ENCODE results near the gene CRY1. TPM values are rescaled to one million over a fixed set of nuclear protein-coding genes. Genes with fewer than 3 reads are reported as not detected.
"Not testable (repeated sequence)": the region's sequence is repeated elsewhere in the genome, so short reads cannot be mapped to it uniquely, and the experiment has no call there.

Gene CRY1
- total RNA-seq, 1 experiment from 2014 or later: 23.1 TPM

DNA sequence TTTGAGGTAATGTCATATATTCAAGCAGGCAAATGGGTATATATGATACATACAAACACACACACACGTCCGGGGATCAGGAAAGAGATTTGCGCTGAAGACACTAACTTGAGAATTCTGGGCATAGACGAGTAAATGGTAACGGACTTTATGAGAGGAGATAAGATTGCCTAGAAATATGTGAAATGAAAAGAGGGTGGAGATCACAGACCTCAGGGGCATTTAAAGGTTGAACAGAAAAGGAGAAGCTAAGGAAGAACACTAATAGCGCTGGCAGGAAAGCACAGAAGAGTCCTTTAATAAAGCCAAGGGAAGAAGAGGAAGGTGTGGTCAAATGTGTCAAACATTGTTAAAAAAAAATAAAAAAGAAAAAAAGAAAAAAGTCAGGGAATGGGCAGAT, 13.1 kb downstream of the CRY1 start:
- CTCF ChIA-PET: no interaction called here

GRCh38 chr12:107079172-107080011, 14.0 kb downstream of the CRY1 start:
- H3K4me3 Mint-ChIP-seq: no peak overlapping the region
- POLR2A ChIA-PET: no interaction called here
- no peak overlapping the region for H3K27ac Mint-ChIP-seq
- TF ChIP-seq, protein P1, sequence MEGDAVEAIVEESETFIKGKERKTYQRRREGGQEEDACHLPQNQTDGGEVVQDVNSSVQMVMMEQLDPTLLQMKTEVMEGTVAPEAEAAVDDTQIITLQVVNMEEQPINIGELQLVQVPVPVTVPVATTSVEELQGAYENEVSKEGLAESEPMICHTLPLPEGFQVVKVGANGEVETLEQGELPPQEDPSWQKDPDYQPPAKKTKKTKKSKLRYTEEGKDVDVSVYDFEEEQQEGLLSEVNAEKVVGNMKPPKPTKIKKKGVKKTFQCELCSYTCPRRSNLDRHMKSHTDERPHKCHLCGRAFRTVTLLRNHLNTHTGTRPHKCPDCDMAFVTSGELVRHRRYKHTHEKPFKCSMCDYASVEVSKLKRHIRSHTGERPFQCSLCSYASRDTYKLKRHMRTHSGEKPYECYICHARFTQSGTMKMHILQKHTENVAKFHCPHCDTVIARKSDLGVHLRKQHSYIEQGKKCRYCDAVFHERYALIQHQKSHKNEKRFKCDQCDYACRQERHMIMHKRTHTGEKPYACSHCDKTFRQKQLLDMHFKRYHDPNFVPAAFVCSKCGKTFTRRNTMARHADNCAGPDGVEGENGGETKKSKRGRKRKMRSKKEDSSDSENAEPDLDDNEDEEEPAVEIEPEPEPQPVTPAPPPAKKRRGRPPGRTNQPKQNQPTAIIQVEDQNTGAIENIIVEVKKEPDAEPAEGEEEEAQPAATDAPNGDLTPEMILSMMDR (IDR thresholded peaks at IDR 0.05): peak; percentile 29; the same call in 1 of the 2 replicates
- TF ChIP-seq JUN (CRISPR knock-in tag; IDR thresholded peaks at IDR 0.05): no peak
- TF ChIP-seq NR2C2 (CRISPR knock-in tag; IDR thresholded peaks at IDR 0.05): no peak
- TF ChIP-seq RORB (CRISPR knock-in tag; IDR thresholded peaks at IDR 0.05): no peak
- H3K9me3 Mint-ChIP-seq: peaks cover 24% of the 10 kb centered on the region
- ATAC-seq: peak; percentile 51; the same call in 1 of the 2 replicates
- no peak for DNase-seq (ENCODE audit: low spot score)
- CTCF ChIA-PET: interaction anchor here (0.6 to 1.4 kb wide), 5 partner anchors 13 to 596 kb away, joined by 3 to 5 read pairs (median 3); no protein-coding TSS in a partner anchor
- peaks cover 7% of the 10 kb centered on the region for H3K36me3 Mint-ChIP-seq
- H3K4me1 Mint-ChIP-seq: peaks cover 6% of the 10 kb centered on the region
- no peaks in the 10 kb centered on the region for H3K27me3 Mint-ChIP-seq (ENCODE audit: low read depth)

More for the DNA sequence above, 13.1 kb downstream of the CRY1 start:
- Mint-ChIP-seq H3K36me3 (peaks cover 7% of the 10 kb centered on the region), H3K4me3 (no peak overlapping the region), H3K27ac (no peak overlapping the region), H3K27me3 (ENCODE audit: low read depth) (no peaks in the 10 kb centered on the region), H3K9me3 (peaks cover 24% of the 10 kb centered on the region), H3K4me1 (peaks cover 6% of the 10 kb centered on the region)
- ATAC-seq: no peak
- POLR2A ChIA-PET: no interaction called here
- TF ChIP-seq TEAD1 (CRISPR knock-in tag; IDR thresholded peaks at IDR 0.05): no peak
- TF ChIP-seq ZNF512 (CRISPR knock-in tag; IDR thresholded peaks at IDR 0.05; ENCODE audit: borderline replicate concordance): no peak
- no peak for TF ChIP-seq GRHL2 (CRISPR knock-in tag; IDR thresholded peaks at IDR 0.05; ENCODE audit: insufficient replicate concordance, severe bottlenecking)
- TF ChIP-seq IRF1 (CRISPR knock-in tag; IDR thresholded peaks at IDR 0.05): no peak
- no peak for TF ChIP-seq ZNF121 (CRISPR knock-in tag; IDR thresholded peaks at IDR 0.05)
- TF ChIP-seq SP1 (CRISPR knock-in tag; conservative IDR thresholded peaks at IDR 0.05): no peak
- no peak for TF ChIP-seq NR3C1 (CRISPR knock-in tag; conservative IDR thresholded peaks at IDR 0.05; ENCODE audit: low read depth)
- TF ChIP-seq ZBTB21 (CRISPR knock-in tag; IDR thresholded peaks at IDR 0.05; ENCODE audit: borderline replicate concordance): no peak
- no peak for DNase-seq (ENCODE audit: low spot score)

DNA sequence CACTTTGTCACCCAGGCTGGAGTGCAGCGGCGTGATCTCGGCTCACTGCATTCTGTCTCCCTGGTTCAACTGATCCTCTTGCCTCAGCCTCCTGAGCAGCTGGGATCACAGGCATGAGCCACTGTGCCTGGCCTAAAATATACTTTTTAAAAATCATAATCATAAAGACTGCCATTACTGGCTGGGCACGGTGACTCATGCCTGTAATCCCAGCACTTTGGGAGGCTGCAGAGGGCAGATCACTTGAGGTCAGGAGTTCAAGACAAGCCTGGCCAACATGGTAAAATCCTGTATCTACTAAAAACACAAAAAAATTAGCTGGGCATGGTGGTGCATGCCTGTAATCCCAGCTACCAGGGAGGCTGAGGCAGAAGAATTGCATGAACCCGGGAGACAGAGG, 20.1 kb downstream of the CRY1 start:
- POLR2A ChIA-PET; DNase-seq (ENCODE audit: low spot score); H3K9me3 Mint-ChIP-seq; CTCF ChIA-PET; H3K36me3 Mint-ChIP-seq; H3K4me3 Mint-ChIP-seq; H3K27ac Mint-ChIP-seq; H3K27me3 Mint-ChIP-seq (ENCODE audit: low read depth); H3K4me1 Mint-ChIP-seq; ATAC-seq: not testable (repeated sequence)

- no peaks in the 10 kb centered on the region for H3K36me3 Mint-ChIP-seq
- POLR2A ChIA-PET: no interaction called here
- TF ChIP-seq ZNF512 (CRISPR knock-in tag; IDR thresholded peaks at IDR 0.05; ENCODE audit: borderline replicate concordance) (no peak), E2F5 (CRISPR knock-in tag; IDR thresholded peaks at IDR 0.05) (no peak), SMAD3 (CRISPR knock-in tag; IDR thresholded peaks at IDR 0.05; ENCODE audit: borderline replicate concordance) (no peak), OVOL2 (CRISPR knock-in tag; IDR thresholded peaks at IDR 0.05; ENCODE audit: borderline replicate concordance) (no peak), AFF4 (CRISPR knock-in tag; IDR thresholded peaks at IDR 0.05; ENCODE audit: borderline replicate concordance) (no peak), NFATC4 (CRISPR knock-in tag; IDR thresholded peaks at IDR 0.05) (no peak)
These were observed 26.7 kb downstream of the CRY1 start for GRCh38 chr12:107066691-107067090.

More at GRCh38 chr12:107066691-107067090, 26.7 kb downstream of the CRY1 start:
- ATAC-seq (no peak), DNase-seq (ENCODE audit: low spot score) (no peak)
- H3K9me3 Mint-ChIP-seq: no peaks in the 10 kb centered on the region
- CTCF ChIA-PET: no interaction called here
- H3K4me3 Mint-ChIP-seq: no peak overlapping the region
- H3K4me1 Mint-ChIP-seq: no peaks in the 10 kb centered on the region
- no peaks in the 10 kb centered on the region for H3K27me3 Mint-ChIP-seq (ENCODE audit: low read depth)
- H3K27ac Mint-ChIP-seq: no peak overlapping the region

Data from WTC11 (cell line).